ENCODE data around the gene AP3S2.
"Not testable (repeated sequence)": the region's sequence is repeated elsewhere in the genome, so short reads cannot be mapped to it uniquely, and the experiment has no call there.

AP3S2 gene

DNA sequence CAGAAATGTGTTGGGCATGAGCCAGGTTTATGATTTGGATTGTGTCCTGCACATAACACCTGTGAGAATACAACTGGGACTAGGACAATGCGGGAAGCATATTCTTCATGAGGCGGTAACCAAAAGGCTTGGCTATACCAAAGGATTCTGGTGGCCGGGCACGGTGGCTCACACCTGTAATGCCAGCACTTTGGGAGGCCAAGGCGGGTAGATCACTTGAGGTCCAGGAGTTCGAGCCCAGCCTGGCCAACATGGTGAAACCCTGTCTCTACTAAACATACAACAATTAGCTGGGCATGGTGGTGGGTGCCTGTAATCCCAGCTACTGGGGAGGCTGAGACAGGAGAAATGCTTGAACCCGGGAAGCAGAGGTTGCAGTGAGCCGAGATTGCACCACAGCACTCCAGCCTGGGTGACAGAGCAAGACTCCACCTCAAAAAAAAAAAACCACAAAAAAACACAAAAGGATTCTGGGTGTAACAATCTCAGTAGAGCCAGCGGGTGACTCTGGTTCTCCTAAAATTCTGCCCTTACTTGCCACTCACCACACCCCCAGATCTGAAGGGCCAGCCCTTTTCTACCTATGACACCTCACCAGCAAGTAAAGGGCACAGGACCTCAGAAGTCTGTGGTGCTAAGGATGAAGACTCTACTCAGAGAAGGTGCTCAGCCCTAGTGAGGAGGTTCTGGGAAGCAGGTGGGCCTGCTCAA lies 59.2 kb downstream of the AP3S2 start:
- not testable (repeated sequence) for DNase-seq (ENCODE audit: low read depth in 2 of 2)

DNA sequence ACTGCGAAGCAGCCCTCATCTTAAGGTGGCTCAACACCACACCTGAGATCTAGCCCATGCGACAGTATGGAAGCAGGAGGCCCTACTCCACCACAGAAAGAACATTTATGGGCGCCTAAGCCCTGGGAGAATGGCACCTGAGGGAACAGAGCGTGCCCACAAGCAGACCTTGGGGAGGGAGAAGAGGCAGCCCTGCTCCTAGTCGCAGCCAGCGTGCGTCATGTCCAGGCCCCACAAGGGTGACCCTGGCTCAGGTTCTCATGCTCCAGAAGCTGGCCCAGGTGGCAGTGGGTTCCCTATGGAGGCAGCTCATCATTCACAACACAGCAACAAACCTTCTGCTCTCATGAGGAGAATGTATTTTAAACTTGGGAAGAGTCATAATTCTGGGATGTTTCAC lies 59.8 kb downstream of the AP3S2 start:
- DNase-seq (ENCODE audit: low read depth in 2 of 2) = no peak

- DNase-seq (ENCODE audit: low read depth in 2 of 2) = no peak
Observed at GRCh38 chr15:89830639-89831038, 63.2 kb downstream of the AP3S2 start.

- DNase-seq (ENCODE audit: low read depth in 2 of 2) = no peak
Observed at GRCh38 chr15:89829616-89830440, 64.0 kb downstream of the AP3S2 start.

DNA sequence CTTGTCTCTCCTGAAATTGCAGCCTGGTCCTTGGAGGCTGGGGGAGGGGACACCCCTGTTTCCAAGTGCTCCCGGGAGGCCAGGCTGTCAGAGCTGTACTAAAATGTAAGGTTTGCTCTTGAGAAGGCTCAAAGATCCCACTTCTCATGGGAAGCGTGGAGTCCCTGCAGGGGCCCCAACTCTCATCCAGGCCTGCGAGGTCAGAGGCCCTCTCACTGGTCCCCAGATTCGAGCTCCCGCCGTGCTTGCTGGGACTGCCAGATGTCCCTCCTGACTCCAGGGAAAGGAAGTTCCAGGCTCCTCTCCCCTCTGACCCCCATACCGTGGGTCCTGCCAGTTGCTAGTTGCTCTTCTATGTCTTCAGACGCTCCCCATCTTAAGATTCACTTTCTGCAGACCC lies 64.6 kb downstream of the AP3S2 start:
- no peak for DNase-seq (ENCODE audit: low read depth in 2 of 2)

DNA sequence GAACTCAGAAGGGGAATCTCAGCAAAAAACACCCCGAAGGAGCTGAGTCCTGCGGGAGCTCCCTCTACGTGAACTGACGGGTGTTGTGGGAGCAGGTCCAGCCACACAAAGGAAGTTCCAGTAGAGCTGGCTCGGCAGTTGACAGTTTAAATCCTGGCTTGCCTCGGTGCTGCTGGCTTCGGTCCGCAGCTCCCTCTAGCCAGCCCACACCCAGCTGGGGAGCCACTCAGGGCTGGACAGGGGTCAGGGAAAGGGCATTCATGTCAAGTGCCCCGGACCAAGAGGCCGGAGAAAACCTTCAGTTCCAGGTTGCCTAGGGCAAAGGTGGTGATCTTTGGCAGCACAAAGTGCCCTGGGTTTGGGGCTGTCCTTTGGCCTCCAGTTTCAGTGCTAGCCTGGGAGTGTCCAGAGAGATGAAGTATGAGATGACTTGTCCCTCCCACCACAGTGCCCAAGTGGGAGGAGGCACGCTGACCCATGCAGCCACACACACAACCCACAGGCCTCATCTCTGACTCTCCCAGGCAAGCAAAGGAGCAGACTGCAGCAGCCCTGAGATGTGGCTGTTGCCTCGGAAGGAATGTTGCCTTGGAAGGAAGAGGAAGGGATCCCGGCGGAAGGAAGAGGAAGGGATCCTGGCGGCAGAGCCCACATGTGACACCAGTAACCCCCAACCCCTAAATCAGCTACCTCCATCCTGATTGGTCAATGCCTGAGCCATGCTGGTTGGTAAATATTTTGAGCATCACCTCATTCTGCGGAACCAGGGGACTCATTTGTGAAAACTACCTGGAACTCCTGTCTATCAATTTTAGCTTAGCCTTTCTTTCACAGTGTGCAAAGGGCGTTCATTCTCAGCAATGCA lies 65.3 kb downstream of the AP3S2 start:
- DNase-seq (ENCODE audit: low read depth in 2 of 2) = no peak

DNA sequence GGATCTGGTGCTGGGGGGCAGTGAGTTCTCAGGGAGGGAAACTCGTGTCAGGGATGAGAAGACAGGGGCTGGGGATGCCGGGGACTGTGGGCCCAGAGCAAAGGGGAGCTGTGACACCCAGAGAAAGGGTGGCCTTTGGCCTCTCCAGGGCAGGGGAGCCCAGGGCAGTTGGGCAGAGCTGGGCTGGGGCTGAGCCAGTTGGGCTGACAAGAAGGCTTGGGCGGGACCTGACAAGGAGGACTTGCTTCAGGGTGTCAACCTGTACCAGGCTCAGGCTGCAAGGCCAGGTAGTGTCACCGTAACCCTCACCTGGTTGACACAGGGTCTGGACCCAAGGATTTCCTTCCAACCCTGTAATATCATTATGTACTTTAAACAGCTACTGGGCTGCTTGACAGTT lies 66.0 kb downstream of the AP3S2 start:
- no peak for DNase-seq (ENCODE audit: low read depth in 2 of 2)

DNA sequence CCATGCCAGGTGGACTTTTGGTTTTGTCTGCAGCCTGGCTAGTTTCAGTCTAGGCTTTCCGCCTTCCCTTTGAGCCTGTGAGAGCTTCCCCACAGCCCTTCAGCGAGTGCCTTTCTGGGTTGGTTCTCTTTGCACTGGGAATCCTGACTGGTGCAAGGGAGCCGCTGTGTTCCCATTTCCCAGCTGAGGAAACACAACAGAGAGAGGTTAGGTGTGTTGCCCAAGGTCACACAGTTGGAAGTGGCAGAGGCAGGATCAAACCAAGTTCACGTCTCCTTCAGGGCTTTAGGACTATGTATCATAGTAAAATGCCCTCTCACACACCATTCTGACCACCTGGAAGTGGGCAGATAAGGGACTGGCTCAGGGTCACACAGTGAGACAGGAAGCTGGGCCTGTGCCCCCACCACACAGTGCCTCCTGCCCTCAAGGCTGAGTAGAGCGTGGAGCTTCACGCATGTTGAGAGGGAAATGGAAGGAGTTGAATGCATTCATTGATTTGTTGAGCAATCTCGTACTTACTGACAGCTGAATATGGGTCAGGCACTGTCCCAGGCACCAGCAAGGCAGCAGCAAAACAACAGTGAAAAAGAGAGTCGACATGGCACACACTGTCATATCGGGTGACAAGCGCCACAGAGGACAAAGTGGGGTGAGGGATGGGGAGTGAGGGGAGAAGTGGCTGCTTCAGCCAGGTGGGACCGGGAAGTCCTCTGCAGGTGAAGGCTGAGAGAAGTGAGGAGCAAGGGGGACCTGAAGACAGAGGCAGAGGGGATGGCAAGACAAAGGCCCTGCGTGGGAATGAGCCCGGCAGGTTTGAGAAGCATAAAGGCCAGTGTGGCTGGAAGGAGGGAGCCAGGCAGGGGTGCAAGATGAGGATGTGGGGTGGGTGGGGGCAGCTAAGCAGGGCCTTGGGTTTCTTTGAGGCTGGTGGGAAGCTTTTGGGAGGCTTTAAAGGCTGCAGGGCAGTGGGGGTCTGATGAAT lies 66.8 kb downstream of the AP3S2 start:
- DNase-seq (ENCODE audit: low read depth in 2 of 2) = no peak

GRCh38 chr15:89825271-89825940 lies 68.4 kb downstream of the AP3S2 start:
- no peak for DNase-seq (ENCODE audit: low read depth in 2 of 2)

DNA sequence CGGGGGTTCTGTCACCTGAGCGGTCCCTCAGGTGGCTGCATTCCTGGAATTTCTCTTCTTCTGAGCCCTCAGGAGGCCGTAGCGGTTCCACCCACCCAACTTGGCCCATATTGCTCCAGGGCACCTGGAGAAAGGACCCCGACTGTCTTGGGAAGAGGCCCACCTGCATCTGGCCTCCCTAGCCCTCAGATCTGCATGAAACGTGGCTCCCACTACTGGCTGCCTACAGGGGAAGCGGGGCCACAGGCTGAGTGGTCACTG lies 69.3 kb downstream of the AP3S2 start:
- no peak for DNase-seq (ENCODE audit: low read depth in 2 of 2)

- DNase-seq (ENCODE audit: low read depth in 2 of 2) = no peak
Observed at GRCh38 chr15:89823836-89824606, 69.8 kb downstream of the AP3S2 start.

DNA sequence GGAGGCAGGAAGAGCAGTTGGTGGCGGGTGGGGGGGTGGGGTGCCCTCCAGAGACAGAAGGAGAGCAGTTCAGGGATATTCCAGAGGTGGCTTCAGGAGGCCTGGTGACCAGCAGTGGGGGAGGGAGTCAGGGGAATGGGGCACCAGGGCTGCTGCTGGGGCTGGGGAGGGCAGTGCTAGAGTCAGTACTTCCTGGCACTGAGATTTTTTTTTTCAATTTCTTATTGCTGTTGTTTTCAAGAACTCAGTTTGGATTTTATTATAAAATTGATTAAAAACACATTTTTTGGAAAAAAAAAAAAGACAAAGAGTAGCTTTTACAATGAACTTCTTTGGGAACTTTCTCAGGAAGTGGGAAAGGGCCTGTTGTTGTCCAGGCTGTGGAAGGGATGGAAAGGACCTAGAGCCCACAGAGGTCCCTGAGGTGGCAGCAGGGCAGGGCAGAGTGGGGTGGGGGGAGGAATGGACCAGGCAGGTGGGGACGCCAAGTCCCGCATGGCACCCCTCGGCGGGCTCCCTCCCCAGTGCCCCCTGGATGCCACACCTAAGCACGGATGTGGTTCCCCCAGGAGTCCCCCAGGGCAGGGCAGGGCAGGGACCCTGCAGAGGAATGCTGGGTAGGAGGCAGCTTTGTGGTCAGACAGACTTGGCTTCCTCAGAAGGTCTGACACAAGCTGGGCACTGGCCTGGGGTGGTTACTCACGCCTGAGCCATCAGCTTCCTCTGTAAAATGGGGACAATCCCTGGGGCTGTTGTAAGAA lies 70.7 kb downstream of the AP3S2 start:
- DNase-seq (ENCODE audit: low read depth in 2 of 2) = no peak

- DNase-seq (ENCODE audit: low read depth in 2 of 2) = no peak
Observed at GRCh38 chr15:89822611-89822950, 71.2 kb downstream of the AP3S2 start.

GRCh38 chr15:89822026-89822425 lies 71.8 kb downstream of the AP3S2 start:
- DNase-seq (ENCODE audit: low read depth in 2 of 2) = no peak

DNA sequence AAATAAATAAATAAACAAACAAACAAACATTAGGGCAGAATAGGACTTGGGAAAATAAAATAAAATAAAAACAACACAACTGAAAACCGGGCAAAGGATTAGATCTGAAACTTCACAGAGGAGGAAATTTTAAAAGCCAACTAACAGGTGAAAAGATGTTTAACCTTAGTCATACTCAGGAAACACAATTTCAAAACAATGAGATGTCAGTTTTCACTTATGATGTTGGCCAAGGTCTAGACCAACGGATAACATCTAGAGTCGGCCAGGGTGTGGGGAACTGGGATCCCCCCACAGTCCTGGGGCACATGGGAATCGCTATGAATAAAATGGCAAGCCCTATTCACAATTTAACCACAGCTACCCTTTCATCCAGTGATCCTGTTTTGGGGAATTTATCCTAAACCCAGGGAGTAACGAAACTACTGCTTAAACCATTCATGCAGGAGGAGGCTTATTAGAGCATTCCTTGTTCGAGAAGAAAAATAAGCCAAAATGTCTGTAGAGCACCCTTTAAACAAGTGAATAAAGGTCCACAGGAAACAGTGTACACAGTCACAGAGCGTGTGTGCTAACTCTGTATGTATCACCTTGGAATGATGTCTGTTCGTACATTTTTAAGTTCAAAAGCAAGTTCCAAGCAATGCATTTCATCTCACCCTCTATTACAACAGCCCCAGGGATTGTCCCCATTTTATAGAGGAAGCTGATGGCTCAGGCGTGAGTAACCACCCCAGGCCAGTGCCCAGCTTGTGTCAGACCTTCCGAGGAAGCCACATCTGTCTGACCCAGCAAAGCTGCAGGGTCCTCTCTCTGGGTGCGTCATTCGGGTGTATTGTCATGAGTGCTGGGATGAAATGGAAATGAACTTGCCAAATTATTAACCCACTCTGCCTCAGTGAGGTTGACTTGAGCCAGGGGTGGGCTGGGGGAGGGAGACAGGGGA lies 72.9 kb downstream of the AP3S2 start:
- DNase-seq (ENCODE audit: low read depth in 2 of 2) = no peak

GRCh38 chr15:89818287-89818686 lies 75.5 kb downstream of the AP3S2 start:
- no peak for DNase-seq (ENCODE audit: low read depth in 2 of 2)

- DNase-seq (ENCODE audit: low read depth in 2 of 2) = no peak
Observed at GRCh38 chr15:89817701-89818280, 76.0 kb downstream of the AP3S2 start.

- no peak for DNase-seq (ENCODE audit: low read depth in 2 of 2)
Observed at GRCh38 chr15:89815769-89816168, 78.0 kb downstream of the AP3S2 start.

All from stimulated activated CD4-positive, alpha-beta T cell treated with anti-CD3 and anti-CD28 coated beads, Interleukin-12 subunit alpha, Interleukin-12 subunit beta, amount 100 ng/mL, for 24 hours (primary cell).